GM18502 (cell line): ENCODE results near the gene SIGLEC7.
"Not testable (repeated sequence)": the region's sequence is repeated elsewhere in the genome, so short reads cannot be mapped to it uniquely, and the experiment has no call there.

Experiments
- ATAC-seq: cut with Tn5 transposase; IDR thresholded peaks from one replicate; pipeline ENCODE4 v1.9.1; 2021; ENCODE audit warnings: mild to moderate bottlenecking; ENCODE audit not compliant: unreplicated experiment, poor library complexity

The SIGLEC7 gene

GRCh38 chr19:51136851-51137551 is 5.1 kb upstream of the SIGLEC7 start:
- no peak for ATAC-seq

- ATAC-seq, result no peak
Measured at GRCh38 chr19:51137792-51138425, 4.2 kb upstream of the SIGLEC7 start.

- ATAC-seq, result no peak
Measured at GRCh38 chr19:51138549-51138979, 3.5 kb upstream of the SIGLEC7 start.

GRCh38 chr19:51139299-51140014 is 2.6 kb upstream of the SIGLEC7 start:
- no peak for ATAC-seq

GRCh38 chr19:51140441-51140840 is 1.7 kb upstream of the SIGLEC7 start:
- ATAC-seq, result no peak

GRCh38 chr19:51141181-51141580 is 920 bp upstream of the SIGLEC7 start:
- no peak for ATAC-seq

GRCh38 chr19:51142809-51143475 is 841 bp downstream of the SIGLEC7 start:
- not testable (repeated sequence) for ATAC-seq

GRCh38 chr19:51143486-51143885 is 1.4 kb downstream of the SIGLEC7 start:
- ATAC-seq, result no peak

GRCh38 chr19:51144482-51145045 is 2.5 kb downstream of the SIGLEC7 start:
- no peak for ATAC-seq

GRCh38 chr19:51145916-51146493 is 3.9 kb downstream of the SIGLEC7 start:
- ATAC-seq, result no peak

GRCh38 chr19:51146751-51147150 is 4.7 kb downstream of the SIGLEC7 start:
- ATAC-seq, result no peak

- no peak for ATAC-seq
Measured at GRCh38 chr19:51147663-51148062, 5.6 kb downstream of the SIGLEC7 start.

GRCh38 chr19:51148580-51148979 is 6.5 kb downstream of the SIGLEC7 start:
- ATAC-seq, result no peak

- ATAC-seq, result no peak
Measured at GRCh38 chr19:51150627-51151026, 8.5 kb downstream of the SIGLEC7 start.

GRCh38 chr19:51156710-51157109 is 14.6 kb downstream of the SIGLEC7 start:
- no peak for ATAC-seq

GRCh38 chr19:51157265-51157664 is 15.2 kb downstream of the SIGLEC7 start:
- ATAC-seq, result no peak

- ATAC-seq, result no peak
Measured at GRCh38 chr19:51158474-51159129, 16.5 kb downstream of the SIGLEC7 start.

GRCh38 chr19:51159656-51160055 is 17.6 kb downstream of the SIGLEC7 start:
- ATAC-seq, result no peak

GRCh38 chr19:51161266-51161665 is 19.2 kb downstream of the SIGLEC7 start:
- ATAC-seq, result no peak
